Measurements from ENCODE around the gene ADRA2A.

The ADRA2A gene

DNA sequence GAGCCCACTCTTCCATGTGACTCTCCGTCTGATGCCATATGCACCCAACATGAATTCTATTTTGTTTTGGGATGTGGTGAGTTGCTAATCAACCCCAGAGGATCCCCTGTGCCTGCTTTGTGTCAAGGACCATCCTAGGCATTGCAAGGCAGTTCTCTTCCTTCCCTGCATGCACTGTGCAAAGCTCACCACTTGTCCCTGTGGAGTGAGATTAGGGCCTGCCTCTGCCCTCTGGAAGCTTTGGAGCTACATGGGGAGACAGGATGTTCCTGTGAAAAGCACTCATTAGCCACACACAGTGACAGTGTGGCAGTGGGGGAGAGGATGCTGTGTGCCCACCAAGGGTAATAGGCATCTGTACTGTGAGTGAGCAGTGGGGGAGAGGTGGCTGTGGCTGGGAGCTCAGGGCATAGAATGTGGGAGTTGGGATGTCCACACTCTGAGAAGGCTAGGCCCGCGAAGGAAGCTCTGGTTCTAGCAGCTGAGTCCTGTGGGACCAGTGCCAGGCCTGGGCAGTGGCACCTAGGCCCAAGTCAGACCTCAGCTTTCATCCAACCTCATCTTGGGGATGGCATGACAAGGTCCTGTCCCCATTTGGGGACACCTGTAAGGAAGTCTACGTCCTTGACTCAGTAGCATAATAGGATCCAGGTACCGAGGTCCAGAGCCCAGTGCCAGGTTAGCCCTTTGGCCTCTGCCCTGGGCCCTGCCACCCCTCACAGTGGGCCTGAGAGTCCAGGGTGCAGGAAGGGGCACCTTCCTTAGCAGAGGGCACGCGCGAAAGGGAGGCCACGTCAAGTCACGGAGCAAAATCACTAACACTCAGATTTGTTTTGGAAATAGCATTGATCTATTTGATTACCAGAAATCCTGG, 6.6 kb downstream of the ADRA2A start:
- no peak overlapping the region for H3K4me3 ChIP-seq (ENCODE audit: low read length)
- DNase-seq (ENCODE audit: low read depth) = no peak
- TF ChIP-seq, protein P1, sequence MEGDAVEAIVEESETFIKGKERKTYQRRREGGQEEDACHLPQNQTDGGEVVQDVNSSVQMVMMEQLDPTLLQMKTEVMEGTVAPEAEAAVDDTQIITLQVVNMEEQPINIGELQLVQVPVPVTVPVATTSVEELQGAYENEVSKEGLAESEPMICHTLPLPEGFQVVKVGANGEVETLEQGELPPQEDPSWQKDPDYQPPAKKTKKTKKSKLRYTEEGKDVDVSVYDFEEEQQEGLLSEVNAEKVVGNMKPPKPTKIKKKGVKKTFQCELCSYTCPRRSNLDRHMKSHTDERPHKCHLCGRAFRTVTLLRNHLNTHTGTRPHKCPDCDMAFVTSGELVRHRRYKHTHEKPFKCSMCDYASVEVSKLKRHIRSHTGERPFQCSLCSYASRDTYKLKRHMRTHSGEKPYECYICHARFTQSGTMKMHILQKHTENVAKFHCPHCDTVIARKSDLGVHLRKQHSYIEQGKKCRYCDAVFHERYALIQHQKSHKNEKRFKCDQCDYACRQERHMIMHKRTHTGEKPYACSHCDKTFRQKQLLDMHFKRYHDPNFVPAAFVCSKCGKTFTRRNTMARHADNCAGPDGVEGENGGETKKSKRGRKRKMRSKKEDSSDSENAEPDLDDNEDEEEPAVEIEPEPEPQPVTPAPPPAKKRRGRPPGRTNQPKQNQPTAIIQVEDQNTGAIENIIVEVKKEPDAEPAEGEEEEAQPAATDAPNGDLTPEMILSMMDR (conservative IDR thresholded peaks at IDR 0.05; ENCODE audit: low read length) = no peak

DNA sequence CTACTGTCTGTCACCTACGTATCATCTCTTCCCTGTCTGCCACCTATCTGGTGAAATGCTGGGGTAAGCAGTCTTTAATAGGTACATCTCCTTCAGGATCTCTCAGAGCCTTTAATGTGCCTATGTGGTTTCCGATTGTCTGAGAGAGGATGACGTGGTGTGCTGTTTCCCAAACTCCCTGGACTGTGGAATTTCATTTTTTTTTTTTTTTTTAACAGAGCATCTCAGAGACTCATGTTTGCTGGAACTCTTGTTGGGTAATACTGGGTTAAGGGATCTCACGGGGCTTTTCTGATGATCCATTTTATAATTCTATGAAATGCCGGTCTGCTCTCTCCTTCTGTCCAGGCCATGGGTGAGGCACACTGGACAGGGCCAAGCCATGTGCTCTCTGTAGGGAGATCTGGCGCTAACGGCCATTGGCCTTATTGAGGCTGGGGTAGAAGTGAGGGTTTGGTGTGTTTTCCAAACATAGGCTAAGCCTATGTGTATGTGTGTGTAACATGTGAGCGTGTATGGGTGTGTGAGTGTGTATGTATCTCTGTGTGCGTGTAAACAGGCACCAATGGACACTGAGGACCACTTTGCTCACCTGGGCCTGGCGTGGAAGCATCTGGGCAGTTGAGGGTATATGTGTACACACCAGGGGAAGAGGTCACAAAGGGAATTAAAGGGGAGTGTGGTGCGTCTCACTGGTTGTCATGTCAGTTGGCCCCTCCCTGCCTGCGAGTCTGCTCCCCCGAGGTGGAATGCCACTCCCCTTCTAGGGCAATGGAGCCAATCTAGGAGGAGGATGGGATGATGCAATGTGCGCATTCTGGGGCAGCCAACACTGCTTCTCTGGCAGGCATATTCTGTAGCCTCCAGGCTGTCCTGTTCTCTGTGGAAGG, 7.8 kb downstream of the ADRA2A start:
- TF ChIP-seq, protein P1 (conservative IDR thresholded peaks at IDR 0.05; ENCODE audit: low read length) = no peak
- peak; percentile 22 for DNase-seq (ENCODE audit: low read depth)
- no peak overlapping the region for H3K4me3 ChIP-seq (ENCODE audit: low read length)

DNA sequence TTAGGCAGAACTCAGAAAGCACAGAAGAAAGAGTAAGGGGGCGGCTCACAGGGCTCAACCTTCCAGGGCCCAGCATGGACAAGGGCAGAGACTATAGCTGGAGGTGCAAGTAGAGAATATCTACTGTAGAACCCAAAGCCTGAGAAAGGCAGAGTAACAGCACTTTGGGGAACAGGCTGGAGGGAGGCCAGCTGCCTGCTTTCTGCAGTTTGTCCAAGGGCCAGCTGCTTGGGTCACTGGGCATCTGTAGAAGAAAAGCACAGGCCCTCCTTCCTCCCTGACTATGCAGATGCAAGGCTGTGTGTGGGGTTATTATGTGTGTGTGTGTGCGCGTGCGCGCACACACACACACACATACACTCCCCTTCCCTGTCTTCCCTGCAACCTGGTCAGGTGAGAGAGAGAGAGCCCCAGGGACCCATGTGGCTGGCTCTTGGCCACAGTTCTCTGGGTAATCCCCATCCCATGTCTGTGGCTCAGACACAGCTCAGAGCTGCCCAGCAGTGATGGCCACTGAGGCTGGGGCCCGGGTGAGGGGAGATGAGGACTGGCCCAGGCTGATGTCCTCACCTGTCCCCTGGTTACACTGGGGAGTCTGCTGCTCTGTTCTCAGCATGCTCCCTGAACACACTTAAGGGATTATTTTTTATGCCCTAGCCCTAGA, 9.0 kb downstream of the ADRA2A start:
- H3K4me3 ChIP-seq (ENCODE audit: low read length) = no peak overlapping the region
- no peak for DNase-seq (ENCODE audit: low read depth)
- TF ChIP-seq, protein P1 (conservative IDR thresholded peaks at IDR 0.05; ENCODE audit: low read length) = no peak

DNA sequence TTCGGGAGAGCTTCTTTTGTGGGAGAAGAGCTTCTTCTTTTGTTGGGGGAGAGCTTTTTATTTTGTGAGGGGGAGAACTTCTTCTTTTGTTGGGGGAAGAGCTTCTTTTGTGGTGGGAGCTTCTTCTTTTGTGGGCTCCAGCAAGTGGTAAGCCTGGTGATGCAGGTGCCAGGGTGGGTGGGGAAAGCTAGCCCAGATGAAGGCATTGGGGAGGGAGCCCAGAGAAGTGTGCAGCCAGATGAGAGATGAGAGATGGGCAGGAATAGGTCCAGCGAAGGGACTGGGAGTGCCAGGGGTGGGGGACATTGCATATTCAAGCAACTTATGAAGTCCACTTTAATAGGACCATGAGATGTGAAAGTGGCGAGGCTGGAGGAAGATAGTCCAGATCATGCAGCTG, 9.7 kb downstream of the ADRA2A start:
- TF ChIP-seq, protein P1 (conservative IDR thresholded peaks at IDR 0.05; ENCODE audit: low read length) = no peak
- DNase-seq (ENCODE audit: low read depth) = no peak
- H3K4me3 ChIP-seq (ENCODE audit: low read length) = no peak overlapping the region

DNA sequence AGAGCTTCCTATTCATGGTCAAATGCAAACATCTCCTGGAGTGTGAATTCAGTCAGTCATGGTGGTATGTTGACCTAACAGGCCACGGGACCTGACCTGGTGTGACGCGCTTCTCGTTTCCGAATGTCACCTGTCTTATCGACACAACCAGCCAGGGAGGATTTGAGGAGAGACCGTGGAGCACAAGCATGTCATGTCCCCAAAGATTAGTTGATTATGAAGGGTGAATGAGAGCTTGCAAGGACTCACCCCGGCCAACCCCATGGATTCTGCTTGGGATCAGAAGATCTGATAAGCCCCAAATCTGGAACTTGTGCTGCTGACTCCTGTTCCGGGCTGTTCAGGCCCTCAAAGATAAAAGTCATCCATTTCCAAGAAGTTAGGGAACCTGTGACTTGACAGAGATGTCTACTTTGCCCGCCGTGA, 10.5 kb downstream of the ADRA2A start:
- no peak for DNase-seq (ENCODE audit: low read depth)
- H3K4me3 ChIP-seq (ENCODE audit: low read length) = no peak overlapping the region
- TF ChIP-seq, protein P1 (conservative IDR thresholded peaks at IDR 0.05; ENCODE audit: low read length) = no peak

DNA sequence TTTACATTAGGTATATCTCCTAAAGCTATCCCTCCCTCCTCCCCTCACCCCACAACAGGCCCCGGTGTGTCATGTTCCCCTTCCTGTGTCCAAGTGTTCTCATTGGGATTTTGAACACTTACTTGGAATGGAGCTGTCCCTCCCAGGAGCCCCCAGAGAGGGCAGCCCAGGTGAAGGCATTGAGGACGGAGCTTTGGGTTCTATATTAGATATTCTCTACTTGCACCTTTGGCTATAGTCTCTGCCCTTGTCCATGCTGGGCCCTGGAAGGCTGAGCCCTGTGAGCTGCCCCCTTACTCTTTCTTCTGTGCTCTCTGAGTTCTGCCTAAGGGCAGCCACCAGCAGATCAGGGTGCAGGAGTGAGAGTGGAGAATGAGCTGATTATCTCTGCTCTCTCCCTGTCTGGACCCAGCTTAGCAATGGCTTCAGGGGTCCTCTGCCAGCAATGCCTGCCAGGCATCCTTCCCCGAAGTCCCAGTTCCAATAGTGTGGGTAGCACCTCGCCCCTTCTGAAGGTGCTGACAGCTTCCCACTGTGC, 11.2 kb downstream of the ADRA2A start:
- H3K4me3 ChIP-seq (ENCODE audit: low read length) = no peak overlapping the region
- DNase-seq (ENCODE audit: low read depth) = no peak
- TF ChIP-seq, protein P1 (conservative IDR thresholded peaks at IDR 0.05; ENCODE audit: low read length) = no peak
